GM12878 (cell line): ENCODE data around the gene PCF11.

Experiments
- CBX3 ChIP-seq: fragments of 200-600 bp; sonication (generic); IDR thresholded peaks from 2 replicates; pipeline ENCODE4 v1.6.1; 2016; ENCODE audit warnings: low read depth, borderline replicate concordance
- CHD2 ChIP-seq: IDR thresholded peaks from 2 replicates; pipeline ENCODE4 v1.6.1; 2011; ENCODE audit warnings: low read depth, low read length, improper control_type of control experiment, borderline replicate concordance
- FOXM1 ChIP-seq: IDR thresholded peaks from 2 replicates; pipeline ENCODE4 v1.6.1; 2012; ENCODE audit warnings: low read depth, mild to moderate bottlenecking, inconsistent platforms, low read length, moderate library complexity
- JUND ChIP-seq: IDR thresholded peaks from 2 replicates; pipeline ENCODE4 v1.6.1; 2012; ENCODE audit warnings: low read depth, mild to moderate bottlenecking, low read length, improper control_type of control experiment, moderate library complexity
- MXI1 ChIP-seq: fragments of 150-350 bp; IDR thresholded peaks from 2 replicates; pipeline ENCODE4 v1.6.1; 2011; ENCODE audit warnings: low read depth, mild to moderate bottlenecking, inconsistent platforms, low read length, improper control_type of control experiment
- POLR2A ChIP-seq: IDR thresholded peaks from 2 replicates; pipeline ENCODE4 v1.6.1; 2011; ENCODE audit warnings: low read depth, mild to moderate bottlenecking, low read length
- SREBF2 ChIP-seq: IDR thresholded peaks from 2 replicates; pipeline ENCODE4 v1.6.1; 2012; ENCODE audit warnings: mild to moderate bottlenecking, low read length
- STAT3 ChIP-seq: IDR thresholded peaks from 2 replicates; pipeline ENCODE4 v1.6.1; 2011; ENCODE audit warnings: low read depth, low read length, improper control_type of control experiment
- TAF1 ChIP-seq: IDR thresholded peaks from 2 replicates; pipeline ENCODE4 v1.6.1; 2011; ENCODE audit warnings: mild to moderate bottlenecking, low read depth, low read length, borderline replicate concordance
- TF ChIP-seq, protein P1 (sequence below): IDR thresholded peaks from 2 replicates; pipeline ENCODE4 v1.6.1; 2011; ENCODE audit warnings: low read depth, low read length, improper control_type of control experiment, borderline replicate concordance

- TF ChIP-seq TAF1 (no peak), POLR2A (no peak), STAT3 (no peak), MXI1 (no peak), CHD2 (no peak), CBX3 (no peak), FOXM1 (no peak), JUND (no peak), SREBF2 (no peak)
- TF ChIP-seq, protein P1, sequence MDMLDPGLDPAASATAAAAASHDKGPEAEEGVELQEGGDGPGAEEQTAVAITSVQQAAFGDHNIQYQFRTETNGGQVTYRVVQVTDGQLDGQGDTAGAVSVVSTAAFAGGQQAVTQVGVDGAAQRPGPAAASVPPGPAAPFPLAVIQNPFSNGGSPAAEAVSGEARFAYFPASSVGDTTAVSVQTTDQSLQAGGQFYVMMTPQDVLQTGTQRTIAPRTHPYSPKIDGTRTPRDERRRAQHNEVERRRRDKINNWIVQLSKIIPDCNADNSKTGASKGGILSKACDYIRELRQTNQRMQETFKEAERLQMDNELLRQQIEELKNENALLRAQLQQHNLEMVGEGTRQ: no peak
Observed at GRCh38 chr11:83175815-83176214, 18.9 kb downstream of the PCF11 start.
